Heart left ventricle (tissue), 13 donors: Measurements from ENCODE around the gene GGCT.

Experiments
- CTCF ChIP-seq, 12 donors: fragments of 200-600 bp; sonication (generic) in 4 of 12; IDR thresholded peaks; one replicate each; pipeline versions ENCODE4 v1.5.0 to v1.8.0; 2018 to 2022; ENCODE audit warnings: antibody characterized with exemption in 12 of 12, mild to moderate bottlenecking in 5 of 12
- POLR2A ChIP-seq, 2 donors: fragments of 450-650 bp; IDR thresholded peaks; one replicate each; pipeline ENCODE4 v1.6.1; 2017; ENCODE audit warnings: antibody characterized with exemption in 2 of 2, mild to moderate bottlenecking in 2 of 2, moderate library complexity in 2 of 2
- donor health status: ischemic (EF 13 %, LVEDD 7.1; RV severe dilation, severe dysfunction).
- donor health status: DM: no; HTN: yes; CAD: no.
- donor health status: DM: no; HTN: no; CAD: no.
- donor health status: ischemic (EF 25% LVEDD 6.9; RV normal size, moderate dysfunction).
- donor health status: ischemic (EF 25% LVEDD 5.7; RV mildly dilated, moderate dysfunction).
- donor health status: ischemic (EF 35%, LVEDD 5.7; RV mildly dilated, moderate dysfunction).
- donor health status: nonischemic (EF 11% LVEDD 7.7; RV severe dilation, severe dysfunction).
- donor health status: DM: yes; HTN: yes; CAD: no.
- donor health status: PGD.
- donor health status: ischemic (EF 29% LVEDD 5.4; RV normal size, mild dysfunction).
- donor health status: nonischemic (EF 23%, LVEDD 6.1; RV moderate dilation, normal function).

- no peak for TF ChIP-seq CTCF (IDR thresholded peaks at IDR 0.05)
- TF ChIP-seq POLR2A (IDR thresholded peaks at IDR 0.05): no peak
Measured at GRCh38 chr7:30501264-30501663, 3.4 kb downstream of the GGCT start.
